SK-N-SH treated with all-trans-retinoic acid at 6 μM for 48 hours (cell line): ENCODE results near the gene LYG1.

Source experiments
- ARNTL ChIP-seq: fragments of 450-650 bp; formaldehyde crosslinking; IDR thresholded peaks from 2 replicates; pipeline ENCODE4 v1.5.0; 2020; ENCODE audit warnings: low read depth, mild to moderate bottlenecking, moderate library complexity, borderline replicate concordance
- BACH2 ChIP-seq: fragments of 250-450 bp; sonication (Bioruptor Pico); IDR thresholded peaks from 2 replicates; pipeline ENCODE4 v1.9.0; 2021; ENCODE audit warnings: mild to moderate bottlenecking, borderline replicate concordance
- CREB5 ChIP-seq: fragments of 250-450 bp; sonication (Bioruptor Pico); IDR thresholded peaks from 2 replicates; pipeline ENCODE4 v1.5.1; 2020; ENCODE audit warnings: low read depth, mild to moderate bottlenecking, moderate library complexity
- CSDC2 ChIP-seq: fragments of 250-450 bp; sonication (Bioruptor Pico); IDR thresholded peaks from 2 replicates; pipeline ENCODE4 v1.5.0; 2020; ENCODE audit warnings: mild to moderate bottlenecking, moderate library complexity
- CSRNP3 ChIP-seq: fragments of 250-450 bp; sonication (Bioruptor Pico); IDR thresholded peaks from 2 replicates; pipeline ENCODE4 v1.5.1; 2021; ENCODE audit warnings: mild to moderate bottlenecking, moderate library complexity
- OSR1 ChIP-seq: fragments of 250-450 bp; sonication (Bioruptor Pico); IDR thresholded peaks from 2 replicates; pipeline ENCODE4 v1.8.0; 2022; ENCODE audit warnings: moderate library complexity, mild to moderate bottlenecking, inconsistent platforms
- PATZ1 ChIP-seq: fragments of 250-450 bp; sonication (Bioruptor Pico); IDR thresholded peaks from 2 replicates; pipeline ENCODE4 v1.8.0; 2020; ENCODE audit warnings: mild to moderate bottlenecking, moderate library complexity, borderline replicate concordance
- PPARA ChIP-seq: fragments of 250-450 bp; sonication (Bioruptor Pico); IDR thresholded peaks from 2 replicates; pipeline ENCODE4 v1.5.0; 2020; ENCODE audit warnings: mild to moderate bottlenecking, borderline replicate concordance
- SNAI2 ChIP-seq: fragments of 250-450 bp; sonication (Bioruptor Pico); IDR thresholded peaks from 2 replicates; pipeline ENCODE4 v1.5.0; 2020; ENCODE audit warnings: mild to moderate bottlenecking, moderate library complexity
- TOX ChIP-seq: fragments of 250-450 bp; sonication (Bioruptor Pico); IDR thresholded peaks from 2 replicates; pipeline ENCODE4 v1.8.0; 2021; ENCODE audit warnings: mild to moderate bottlenecking, moderate library complexity, borderline replicate concordance
- ZFP3 ChIP-seq: fragments of 250-450 bp; sonication (Bioruptor Pico); IDR thresholded peaks from 2 replicates; pipeline ENCODE4 v1.5.0; 2020; ENCODE audit warnings: mild to moderate bottlenecking, moderate library complexity
- ZFP30 ChIP-seq: fragments of 450-650 bp; formaldehyde crosslinking; IDR thresholded peaks from 2 replicates; pipeline ENCODE4 v1.5.0; 2022; ENCODE audit warnings: mild to moderate bottlenecking, moderate library complexity
- ZNF565 ChIP-seq: fragments of 450-650 bp; formaldehyde crosslinking; conservative IDR thresholded peaks from 2 replicates; pipeline ENCODE4 v1.5.0; 2020; ENCODE audit warnings: low read depth, mild to moderate bottlenecking, moderate library complexity
- ZNF8 ChIP-seq: fragments of 450-650 bp; formaldehyde crosslinking; IDR thresholded peaks from 2 replicates; pipeline ENCODE4 v1.5.0; 2020; ENCODE audit warnings: mild to moderate bottlenecking, moderate library complexity

DNA sequence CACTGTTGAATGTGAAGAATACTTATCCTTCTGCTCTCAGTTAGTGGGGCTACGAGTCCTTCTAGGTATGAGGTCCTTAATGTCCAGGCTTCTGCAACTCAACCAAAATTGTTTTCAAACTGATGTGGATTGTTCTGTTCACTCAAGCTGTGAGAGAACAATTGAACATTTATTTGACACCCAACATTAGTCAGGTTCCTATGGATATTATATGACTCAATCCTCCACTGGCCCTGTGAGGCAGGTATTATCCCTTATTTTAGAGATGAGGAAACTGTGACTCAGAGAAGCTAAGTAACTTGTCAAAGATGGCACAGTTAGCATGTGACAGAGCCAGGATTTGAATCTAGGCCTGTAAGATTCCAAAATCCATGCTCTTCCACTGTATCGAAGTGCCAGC, 44.3 kb downstream of the LYG1 start:
- TF ChIP-seq BACH2 (CRISPR knock-in tag) (no peak), CREB5 (no peak), CSDC2 (no peak), ZFP3 (CRISPR knock-in tag) (no peak), ZNF565 (no peak), PATZ1 (CRISPR knock-in tag) (no peak), TOX (CRISPR knock-in tag) (no peak), ARNTL (no peak), SNAI2 (CRISPR knock-in tag) (no peak), OSR1 (CRISPR knock-in tag) (no peak), ZFP30 (CRISPR knock-in tag) (no peak), PPARA (CRISPR knock-in tag) (no peak), ZNF8 (CRISPR knock-in tag) (no peak), CSRNP3 (no peak)
